Vagina (tissue), 2 donors: ENCODE data around the gene EGFR. TPM values are rescaled to one million over a fixed set of nuclear protein-coding genes. Genes with fewer than 3 reads are reported as not detected.

Experiments used
- DNase-seq, 2 donors: peaks; one replicate each; pipeline ENCODE4 v3.0.0-alpha.2; 2017; ENCODE audit errors: extremely low spot score in 2 of 2
- H3K27ac ChIP-seq: fragments of 200-600 bp; sonication (generic); one replicate; pipeline ENCODE4 v1.5.1; 2019
- H3K27me3 ChIP-seq: fragments of 200-600 bp; sonication (generic); one replicate; pipeline ENCODE4 v1.5.1; 2019
- H3K36me3 ChIP-seq, 2 donors: fragments of 200-600 bp; sonication (generic); one replicate each; pipeline ENCODE4 v1.5.1; 2017 to 2019
- H3K4me1 ChIP-seq: fragments of 200-600 bp; sonication (generic); one replicate; pipeline ENCODE4 v1.5.1; 2019
- H3K4me3 ChIP-seq, 2 donors: fragments of 200-600 bp; sonication (generic); 1 replicate in 1 of 2; 2 replicates in 1 of 2; pipeline ENCODE4 v1.5.1; 2016 to 2019
- H3K9me3 ChIP-seq: fragments of 200-600 bp; sonication (generic); one replicate; pipeline ENCODE4 v1.5.1; 2019
- CTCF ChIP-seq, 3 experiments: fragments of 450-650 bp in 2 of 3; fragments of 200-600 bp in 1 of 3; sonication (generic) in 1 of 3; IDR thresholded peaks; one replicate each; pipeline ENCODE4 v1.5.1; 2017 to 2019; ENCODE audit warnings: antibody characterized with exemption in 3 of 3, mild to moderate bottlenecking in 2 of 3, moderate library complexity in 2 of 3
- POLR2A ChIP-seq, 2 donors: fragments of 450-650 bp; IDR thresholded peaks; one replicate each; pipeline ENCODE4 v1.6.1; 2017; ENCODE audit warnings: antibody characterized with exemption in 2 of 2, mild to moderate bottlenecking in 2 of 2, moderate library complexity in 2 of 2
- POLR2AphosphoS5 ChIP-seq, 2 donors: sonication (generic); formaldehyde crosslinking; IDR thresholded peaks; one replicate each; pipeline ENCODE4 v1.9.0; 2017; ENCODE audit warnings: antibody characterized with exemption in 2 of 2, mild to moderate bottlenecking in 2 of 2, low read depth in 1 of 2; ENCODE audit not compliant: insufficient read depth in 1 of 2
- intact Hi-C: fragments of 100-400 bp; cut with DNase I; formaldehyde crosslinking; loops from one replicate; pipeline ENCODE4 v1.15.1; 2023
- total RNA-seq: library from RNA; depleted of rRNA; stranded (reverse); fragments of >200 nt; gene quantifications from one replicate; pipeline ENCODE4 v1.2.3, GENCODE V29; 2016

The EGFR gene
- total RNA-seq, 1 donor from 2014 or later = 130 TPM

GRCh38 chr7:55240418-55241142 is 221.8 kb downstream of the EGFR start:
- no peaks in the 10 kb centered on the region for H3K36me3 ChIP-seq
- TF ChIP-seq CTCF (IDR thresholded peaks at IDR 0.05) = no peak
- no peak for TF ChIP-seq POLR2A (IDR thresholded peaks at IDR 0.05)
- no peak for TF ChIP-seq POLR2AphosphoS5 (IDR thresholded peaks at IDR 0.05; ENCODE audit: insufficient read depth in 1 of 2, low read depth in 1 of 2)
- no peak for DNase-seq
- no peak overlapping the region for H3K27ac ChIP-seq
- no peaks in the 10 kb centered on the region for H3K4me1 ChIP-seq
- intact Hi-C loops = no loop called here
- no peaks in the 10 kb centered on the region for H3K27me3 ChIP-seq
- H3K9me3 ChIP-seq = no peaks in the 10 kb centered on the region
- H3K4me3 ChIP-seq = no peak overlapping the region

GRCh38 chr7:55241958-55242357 is 223.1 kb downstream of the EGFR start:
- DNase-seq = no peak
- intact Hi-C loops = no loop called here
- Histone ChIP-seq H3K4me3 (no peak overlapping the region), H3K27me3 (no peaks in the 10 kb centered on the region), H3K27ac (no peak overlapping the region), H3K36me3 (no peaks in the 10 kb centered on the region), H3K9me3 (no peaks in the 10 kb centered on the region), H3K4me1 (no peaks in the 10 kb centered on the region)
- TF ChIP-seq CTCF (IDR thresholded peaks at IDR 0.05) (no peak), POLR2A (IDR thresholded peaks at IDR 0.05) (no peak), POLR2AphosphoS5 (IDR thresholded peaks at IDR 0.05; ENCODE audit: insufficient read depth in 1 of 2, low read depth in 1 of 2) (no peak)

GRCh38 chr7:55242613-55243012 is 223.8 kb downstream of the EGFR start:
- TF ChIP-seq POLR2A (IDR thresholded peaks at IDR 0.05) = no peak
- TF ChIP-seq POLR2AphosphoS5 (IDR thresholded peaks at IDR 0.05; ENCODE audit: insufficient read depth in 1 of 2, low read depth in 1 of 2) = no peak
- TF ChIP-seq CTCF (IDR thresholded peaks at IDR 0.05) = no peak
- intact Hi-C loops = no loop called here
- no peaks in the 10 kb centered on the region for H3K9me3 ChIP-seq
- H3K27ac ChIP-seq = no peak overlapping the region
- no peaks in the 10 kb centered on the region for H3K27me3 ChIP-seq
- no peak overlapping the region for H3K4me3 ChIP-seq
- no peaks in the 10 kb centered on the region for H3K4me1 ChIP-seq
- H3K36me3 ChIP-seq = no peaks in the 10 kb centered on the region
- no peak for DNase-seq

GRCh38 chr7:55244006-55244745 is 225.4 kb downstream of the EGFR start:
- intact Hi-C loops = no loop called here
- Histone ChIP-seq H3K27ac (no peak overlapping the region), H3K27me3 (no peaks in the 10 kb centered on the region), H3K9me3 (no peaks in the 10 kb centered on the region), H3K4me3 (no peak overlapping the region), H3K4me1 (no peaks in the 10 kb centered on the region), H3K36me3 (no peaks in the 10 kb centered on the region)
- TF ChIP-seq POLR2AphosphoS5 (IDR thresholded peaks at IDR 0.05; ENCODE audit: insufficient read depth in 1 of 2, low read depth in 1 of 2) (no peak), CTCF (IDR thresholded peaks at IDR 0.05) (no peak), POLR2A (IDR thresholded peaks at IDR 0.05) (no peak)
- DNase-seq = no peak

GRCh38 chr7:55245271-55245723 is 226.5 kb downstream of the EGFR start:
- Histone ChIP-seq H3K4me3 (no peak overlapping the region), H3K27ac (no peak overlapping the region), H3K4me1 (no peaks in the 10 kb centered on the region), H3K9me3 (no peaks in the 10 kb centered on the region), H3K36me3 (no peaks in the 10 kb centered on the region), H3K27me3 (no peaks in the 10 kb centered on the region)
- no peak for TF ChIP-seq POLR2A (IDR thresholded peaks at IDR 0.05)
- TF ChIP-seq CTCF (IDR thresholded peaks at IDR 0.05) = no peak
- TF ChIP-seq POLR2AphosphoS5 (IDR thresholded peaks at IDR 0.05; ENCODE audit: insufficient read depth in 1 of 2, low read depth in 1 of 2) = no peak
- DNase-seq = no peak
- intact Hi-C loops = no loop called here
